ENCODE results near the gene ISM1. TPM values are rescaled to one million over a fixed set of nuclear protein-coding genes. Genes with fewer than 3 reads are reported as not detected.

ISM1 gene
- total RNA-seq, 1 experiment from 2014 or later, result 0.20 TPM

DNA sequence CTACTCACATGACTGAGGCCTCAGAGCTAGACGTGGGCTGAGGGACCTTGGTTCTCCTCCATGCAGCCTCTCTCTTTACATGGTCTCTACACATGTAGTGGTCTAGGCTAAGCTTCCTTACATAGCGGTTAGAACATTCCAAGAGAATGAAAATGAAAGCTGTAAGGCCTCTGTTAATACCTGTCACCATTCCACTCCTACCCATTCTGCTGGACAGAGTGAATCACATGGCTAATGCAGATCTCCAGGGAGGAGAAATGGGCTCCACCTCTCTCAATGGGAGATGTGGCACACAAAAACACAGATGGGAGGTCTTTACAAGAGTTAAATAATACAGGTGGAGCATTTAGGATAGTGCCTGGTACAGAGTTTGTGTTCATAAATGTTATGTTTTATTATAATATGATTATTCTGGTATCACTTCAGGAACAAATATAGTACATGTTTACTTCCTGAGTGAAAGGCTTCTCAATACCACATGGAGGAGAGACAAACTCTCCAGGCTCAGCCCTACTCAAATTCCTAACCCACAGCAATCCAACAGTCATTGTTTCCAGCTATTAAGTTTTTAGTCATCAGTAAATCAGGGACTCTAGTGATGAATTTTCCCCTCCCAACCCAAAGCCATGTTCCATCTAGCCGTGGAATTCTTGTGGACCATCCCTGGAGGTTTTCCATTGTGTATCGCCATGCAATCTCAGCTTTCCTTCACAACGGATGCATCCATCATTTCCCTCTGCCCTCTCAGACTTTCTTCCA, 57.9 kb downstream of the ISM1 start:
- Mint-ChIP-seq H3K9me3 (no peaks in the 10 kb centered on the region), H3K4me1 (peaks cover 6 to 10% of the 10 kb centered on the region in 2 experiments), H3K4me3 (no peak overlapping the region), H3K36me3 (ENCODE audit: insufficient read depth in 1 of 3, low read depth in 3 of 3) (no peaks in the 10 kb centered on the region), H3K27ac (no peak overlapping the region), H3K27me3 (ENCODE audit: low read depth) (0 out of 2 replicates have a peak, but pooled peaks cover 2% of the 10 kb centered on the region)
- H3K9ac ChIP-seq (ENCODE audit: extremely low read depth, insufficient read length, low read length), result no peak overlapping the region
- no peak overlapping the region for H2BK120ac ChIP-seq (ENCODE audit: low read depth, low read length, poor library complexity, severe bottlenecking)
- H3K79me2 ChIP-seq (ENCODE audit: insufficient read depth, low read length), result no peaks in the 10 kb centered on the region
- H2BK15ac ChIP-seq (ENCODE audit: low read depth, low read length), result no peak overlapping the region
- no peak overlapping the region for H3T11ph ChIP-seq (ENCODE audit: low read length)
- no peak for DNase-seq
- no peaks in the 10 kb centered on the region for H3K9me3 ChIP-seq (ENCODE audit: control insufficient read depth, low read depth, low read length)
- no peak overlapping the region for H3K14ac ChIP-seq (ENCODE audit: insufficient read depth, low read length)
- H4K8ac ChIP-seq (replicated peaks; ENCODE audit: insufficient read length, low read depth, low read length), result no peak overlapping the region
- H3K56ac ChIP-seq (ENCODE audit: insufficient read length, low read depth, low read length), result no peak overlapping the region
- no peak overlapping the region for H4K91ac ChIP-seq (ENCODE audit: insufficient read length, low read depth, low read length)
- no peak overlapping the region for H2BK12ac ChIP-seq (ENCODE audit: insufficient read length, low read depth, low read length)
- H3K4ac ChIP-seq (ENCODE audit: low read depth, low read length), result no peak overlapping the region
- no peak overlapping the region for H3K23ac ChIP-seq (ENCODE audit: insufficient read length, low read depth, low read length)
- no peak overlapping the region for H2BK20ac ChIP-seq (ENCODE audit: low read depth, low read length, poor library complexity, severe bottlenecking)
- no peak overlapping the region for H3K27ac ChIP-seq (ENCODE audit: insufficient read length, low read depth, low read length)
- H3K4me1 ChIP-seq (ENCODE audit: insufficient read depth, low read length), result no peaks in the 10 kb centered on the region
- no peaks in the 10 kb centered on the region for H3K27me3 ChIP-seq (ENCODE audit: insufficient read depth, low read length)
- no peaks in the 10 kb centered on the region for H3K23me2 ChIP-seq (ENCODE audit: insufficient read length, low read depth, low read length, poor library complexity, severe bottlenecking)
- WGBS (ENCODE audit: extremely low coverage, insufficient read length, low lambda C conversion rate), result no CpG with 5 or more reads among the region's 5 CpGs
- no peak overlapping the region for H2BK5ac ChIP-seq (ENCODE audit: insufficient read length, low read length)
- H3K18ac ChIP-seq (ENCODE audit: insufficient read length, low read depth, low read length), result no peak overlapping the region
- no peak overlapping the region for H2AK5ac ChIP-seq (ENCODE audit: insufficient read length, low read length)
- H4K5ac ChIP-seq (ENCODE audit: insufficient read length, low read depth, low read length), result no peak overlapping the region
- H3K79me1 ChIP-seq (ENCODE audit: insufficient read depth, low read depth, low read length, poor library complexity, severe bottlenecking), result no peaks in the 10 kb centered on the region
- no peak overlapping the region for H2AFZ ChIP-seq (ENCODE audit: low read length)
- H3K4me2 ChIP-seq (ENCODE audit: insufficient read depth, insufficient read length, low read length), result no peak overlapping the region
- H4K20me1 ChIP-seq (ENCODE audit: control insufficient read depth, insufficient read depth, insufficient read length), result no peaks in the 10 kb centered on the region
- TF ChIP-seq, protein P1, sequence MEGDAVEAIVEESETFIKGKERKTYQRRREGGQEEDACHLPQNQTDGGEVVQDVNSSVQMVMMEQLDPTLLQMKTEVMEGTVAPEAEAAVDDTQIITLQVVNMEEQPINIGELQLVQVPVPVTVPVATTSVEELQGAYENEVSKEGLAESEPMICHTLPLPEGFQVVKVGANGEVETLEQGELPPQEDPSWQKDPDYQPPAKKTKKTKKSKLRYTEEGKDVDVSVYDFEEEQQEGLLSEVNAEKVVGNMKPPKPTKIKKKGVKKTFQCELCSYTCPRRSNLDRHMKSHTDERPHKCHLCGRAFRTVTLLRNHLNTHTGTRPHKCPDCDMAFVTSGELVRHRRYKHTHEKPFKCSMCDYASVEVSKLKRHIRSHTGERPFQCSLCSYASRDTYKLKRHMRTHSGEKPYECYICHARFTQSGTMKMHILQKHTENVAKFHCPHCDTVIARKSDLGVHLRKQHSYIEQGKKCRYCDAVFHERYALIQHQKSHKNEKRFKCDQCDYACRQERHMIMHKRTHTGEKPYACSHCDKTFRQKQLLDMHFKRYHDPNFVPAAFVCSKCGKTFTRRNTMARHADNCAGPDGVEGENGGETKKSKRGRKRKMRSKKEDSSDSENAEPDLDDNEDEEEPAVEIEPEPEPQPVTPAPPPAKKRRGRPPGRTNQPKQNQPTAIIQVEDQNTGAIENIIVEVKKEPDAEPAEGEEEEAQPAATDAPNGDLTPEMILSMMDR (conservative IDR thresholded peaks at IDR 0.05), result no peak

Data from H9 (cell line).